ENCODE measurements around the gene CSHL1. TPM values are rescaled to one million over a fixed set of nuclear protein-coding genes. Genes with fewer than 3 reads are reported as not detected.
"Not testable (repeated sequence)": the region's sequence is repeated elsewhere in the genome, so short reads cannot be mapped to it uniquely, and the experiment has no call there.

Gene CSHL1
- polyA plus RNA-seq, 1 donor from 2014 or later = not detected

DNA sequence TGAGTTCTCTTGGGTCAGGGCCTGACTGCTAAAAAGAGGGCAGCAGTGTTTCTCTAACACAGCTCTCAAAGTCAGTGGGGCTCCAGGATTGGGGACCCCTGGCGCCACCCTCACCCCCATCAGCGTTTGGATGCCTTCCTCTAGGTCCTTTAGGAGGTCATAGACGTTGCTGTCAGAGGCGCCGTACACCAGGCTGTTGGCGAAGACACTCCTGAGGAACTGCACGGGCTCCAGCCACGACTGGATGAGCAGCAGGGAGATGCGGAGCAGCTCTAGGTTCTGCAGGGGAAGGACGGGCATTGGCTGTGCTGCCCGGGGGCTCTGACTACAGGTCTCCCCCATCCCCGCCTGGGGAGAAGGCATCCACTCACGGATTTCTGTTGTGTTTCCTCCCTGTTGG is 6.6 kb upstream of the CSHL1 start:
- Histone ChIP-seq H2AFZ (ENCODE audit: low read depth, low read length) (no peak overlapping the region), H3K4me2 (ENCODE audit: low read length) (no peak overlapping the region)

DNA sequence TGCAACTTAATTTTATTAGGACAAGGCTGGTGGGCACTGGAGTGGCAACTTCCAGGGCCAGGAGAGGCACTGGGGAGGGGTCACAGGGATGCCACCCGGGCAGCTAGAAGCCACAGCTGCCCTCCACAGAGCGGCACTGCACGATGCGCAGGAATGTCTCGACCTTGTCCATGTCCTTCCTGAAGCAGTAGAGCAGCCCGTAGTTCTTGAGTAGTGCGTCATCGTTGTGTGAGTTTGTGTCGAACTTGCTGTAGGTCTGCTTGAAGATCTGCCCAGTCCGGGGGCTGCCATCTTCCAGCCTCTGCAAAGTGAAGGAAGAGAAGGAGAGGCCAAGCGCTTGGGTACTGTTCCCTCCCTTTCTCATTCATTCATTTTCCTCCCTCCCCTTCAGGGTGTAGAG is 6.1 kb upstream of the CSHL1 start:
- H3K36me3 ChIP-seq (ENCODE audit: insufficient read depth, low read length); H3K4me3 ChIP-seq (ENCODE audit: low read length); H3K79me2 ChIP-seq (replicated peaks; ENCODE audit: insufficient read depth, low read length); H3K9ac ChIP-seq (ENCODE audit: low read length); H4K20me1 ChIP-seq (ENCODE audit: insufficient read depth); H3K9me2 ChIP-seq (ENCODE audit: insufficient read depth, low read length); H3K27ac ChIP-seq (ENCODE audit: low read length); H3K27me3 ChIP-seq (ENCODE audit: insufficient read depth, low read depth, low read length); H3K9me3 ChIP-seq (ENCODE audit: low read length); H2AFZ ChIP-seq (ENCODE audit: low read depth, low read length); H3K4me2 ChIP-seq (ENCODE audit: low read length); H3F3A ChIP-seq (ENCODE audit: insufficient read depth, low read length, poor library complexity, severe bottlenecking): not testable (repeated sequence)

More for the DNA sequence above, 6.6 kb upstream of the CSHL1 start:
- Histone ChIP-seq H3K79me2 (replicated peaks; ENCODE audit: insufficient read depth, low read length) (no peaks in the 10 kb centered on the region), H3F3A (ENCODE audit: insufficient read depth, low read length, poor library complexity, severe bottlenecking) (no peaks in the 10 kb centered on the region), H4K20me1 (ENCODE audit: insufficient read depth) (no peaks in the 10 kb centered on the region), H3K36me3 (ENCODE audit: insufficient read depth, low read length) (no peaks in the 10 kb centered on the region), H3K9me2 (ENCODE audit: insufficient read depth, low read length) (no peaks in the 10 kb centered on the region), H3K9ac (ENCODE audit: low read length) (no peak overlapping the region), H3K27me3 (ENCODE audit: insufficient read depth, low read depth, low read length) (no peaks in the 10 kb centered on the region), H3K27ac (ENCODE audit: low read length) (no peak overlapping the region), H3K9me3 (ENCODE audit: low read length) (no peaks in the 10 kb centered on the region), H3K4me3 (ENCODE audit: low read length) (no peak overlapping the region)
- no peak for TF ChIP-seq TAF1 (IDR thresholded peaks at IDR 0.05; ENCODE audit: low read depth)
- TF ChIP-seq RAD21 (conservative IDR thresholded peaks at IDR 0.05) = no peak
- TF ChIP-seq EP300 (conservative IDR thresholded peaks at IDR 0.05; ENCODE audit: poor library complexity, severe bottlenecking) = no peak
- TF ChIP-seq, protein P1, sequence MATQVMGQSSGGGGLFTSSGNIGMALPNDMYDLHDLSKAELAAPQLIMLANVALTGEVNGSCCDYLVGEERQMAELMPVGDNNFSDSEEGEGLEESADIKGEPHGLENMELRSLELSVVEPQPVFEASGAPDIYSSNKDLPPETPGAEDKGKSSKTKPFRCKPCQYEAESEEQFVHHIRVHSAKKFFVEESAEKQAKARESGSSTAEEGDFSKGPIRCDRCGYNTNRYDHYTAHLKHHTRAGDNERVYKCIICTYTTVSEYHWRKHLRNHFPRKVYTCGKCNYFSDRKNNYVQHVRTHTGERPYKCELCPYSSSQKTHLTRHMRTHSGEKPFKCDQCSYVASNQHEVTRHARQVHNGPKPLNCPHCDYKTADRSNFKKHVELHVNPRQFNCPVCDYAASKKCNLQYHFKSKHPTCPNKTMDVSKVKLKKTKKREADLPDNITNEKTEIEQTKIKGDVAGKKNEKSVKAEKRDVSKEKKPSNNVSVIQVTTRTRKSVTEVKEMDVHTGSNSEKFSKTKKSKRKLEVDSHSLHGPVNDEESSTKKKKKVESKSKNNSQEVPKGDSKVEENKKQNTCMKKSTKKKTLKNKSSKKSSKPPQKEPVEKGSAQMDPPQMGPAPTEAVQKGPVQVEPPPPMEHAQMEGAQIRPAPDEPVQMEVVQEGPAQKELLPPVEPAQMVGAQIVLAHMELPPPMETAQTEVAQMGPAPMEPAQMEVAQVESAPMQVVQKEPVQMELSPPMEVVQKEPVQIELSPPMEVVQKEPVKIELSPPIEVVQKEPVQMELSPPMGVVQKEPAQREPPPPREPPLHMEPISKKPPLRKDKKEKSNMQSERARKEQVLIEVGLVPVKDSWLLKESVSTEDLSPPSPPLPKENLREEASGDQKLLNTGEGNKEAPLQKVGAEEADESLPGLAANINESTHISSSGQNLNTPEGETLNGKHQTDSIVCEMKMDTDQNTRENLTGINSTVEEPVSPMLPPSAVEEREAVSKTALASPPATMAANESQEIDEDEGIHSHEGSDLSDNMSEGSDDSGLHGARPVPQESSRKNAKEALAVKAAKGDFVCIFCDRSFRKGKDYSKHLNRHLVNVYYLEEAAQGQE (IDR thresholded peaks at IDR 0.05; ENCODE audit: borderline replicate concordance) = no peak
- TF ChIP-seq POLR2AphosphoS5 (IDR thresholded peaks at IDR 0.05) = no peak
- TF ChIP-seq, protein P2, sequence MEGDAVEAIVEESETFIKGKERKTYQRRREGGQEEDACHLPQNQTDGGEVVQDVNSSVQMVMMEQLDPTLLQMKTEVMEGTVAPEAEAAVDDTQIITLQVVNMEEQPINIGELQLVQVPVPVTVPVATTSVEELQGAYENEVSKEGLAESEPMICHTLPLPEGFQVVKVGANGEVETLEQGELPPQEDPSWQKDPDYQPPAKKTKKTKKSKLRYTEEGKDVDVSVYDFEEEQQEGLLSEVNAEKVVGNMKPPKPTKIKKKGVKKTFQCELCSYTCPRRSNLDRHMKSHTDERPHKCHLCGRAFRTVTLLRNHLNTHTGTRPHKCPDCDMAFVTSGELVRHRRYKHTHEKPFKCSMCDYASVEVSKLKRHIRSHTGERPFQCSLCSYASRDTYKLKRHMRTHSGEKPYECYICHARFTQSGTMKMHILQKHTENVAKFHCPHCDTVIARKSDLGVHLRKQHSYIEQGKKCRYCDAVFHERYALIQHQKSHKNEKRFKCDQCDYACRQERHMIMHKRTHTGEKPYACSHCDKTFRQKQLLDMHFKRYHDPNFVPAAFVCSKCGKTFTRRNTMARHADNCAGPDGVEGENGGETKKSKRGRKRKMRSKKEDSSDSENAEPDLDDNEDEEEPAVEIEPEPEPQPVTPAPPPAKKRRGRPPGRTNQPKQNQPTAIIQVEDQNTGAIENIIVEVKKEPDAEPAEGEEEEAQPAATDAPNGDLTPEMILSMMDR (IDR thresholded peaks at IDR 0.05; ENCODE audit: poor library complexity, severe bottlenecking) = no peak
- TF ChIP-seq MXI1 (conservative IDR thresholded peaks at IDR 0.05; ENCODE audit: poor library complexity, severe bottlenecking) = no peak
- no peak for TF ChIP-seq EZH2 (IDR thresholded peaks at IDR 0.05; ENCODE audit: borderline replicate concordance, insufficient read depth, low read length, poor library complexity, severe bottlenecking)
- no peak for TF ChIP-seq SMC3 (conservative IDR thresholded peaks at IDR 0.05; ENCODE audit: poor library complexity)

DNA sequence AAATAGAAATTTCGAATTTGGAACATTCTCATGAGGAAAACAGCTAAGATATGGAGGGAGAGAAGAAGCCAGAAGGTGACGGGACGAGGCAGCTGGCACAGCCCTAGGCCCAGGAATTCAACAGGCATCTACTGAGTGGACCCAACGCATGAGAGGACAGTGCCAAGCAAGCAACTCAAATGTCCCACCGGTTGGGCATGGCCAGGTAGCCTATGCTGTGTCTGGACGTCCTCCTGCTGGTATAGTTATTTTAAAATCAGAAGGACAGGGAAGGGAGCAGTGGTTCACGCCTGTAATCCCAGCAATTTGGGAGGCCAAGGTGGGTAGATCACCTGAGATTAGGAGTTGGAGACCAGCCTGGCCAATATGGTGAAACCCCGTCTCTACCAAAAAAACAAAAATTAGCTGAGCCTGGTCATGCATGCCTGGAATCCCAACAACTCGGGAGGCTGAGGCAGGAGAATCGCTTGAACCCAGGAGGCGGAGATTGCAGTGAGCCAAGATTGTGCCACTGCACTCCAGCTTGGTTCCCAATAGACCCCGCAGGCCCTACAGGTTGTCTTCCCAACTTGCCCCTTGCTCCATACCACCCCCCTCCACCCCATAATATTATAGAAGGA is 5.6 kb upstream of the CSHL1 start:
- H3K4me2 ChIP-seq (ENCODE audit: low read length) = no peak overlapping the region

More for the DNA sequence above, 5.6 kb upstream of the CSHL1 start:
- Histone ChIP-seq H3F3A (ENCODE audit: insufficient read depth, low read length, poor library complexity, severe bottlenecking) (no peaks in the 10 kb centered on the region), H3K9me3 (ENCODE audit: low read length) (no peaks in the 10 kb centered on the region), H3K9me2 (ENCODE audit: insufficient read depth, low read length) (no peaks in the 10 kb centered on the region), H3K79me2 (replicated peaks; ENCODE audit: insufficient read depth, low read length) (no peaks in the 10 kb centered on the region), H4K20me1 (ENCODE audit: insufficient read depth) (no peaks in the 10 kb centered on the region), H3K27me3 (ENCODE audit: insufficient read depth, low read depth, low read length) (no peaks in the 10 kb centered on the region), H3K9ac (ENCODE audit: low read length) (no peak overlapping the region), H3K27ac (ENCODE audit: low read length) (no peak overlapping the region), H3K4me3 (ENCODE audit: low read length) (no peak overlapping the region), H2AFZ (ENCODE audit: low read depth, low read length) (no peak overlapping the region), H3K36me3 (ENCODE audit: insufficient read depth, low read length) (no peaks in the 10 kb centered on the region)
- no peak for TF ChIP-seq EZH2 (IDR thresholded peaks at IDR 0.05; ENCODE audit: borderline replicate concordance, insufficient read depth, low read length, poor library complexity, severe bottlenecking)
- TF ChIP-seq, protein P1 (IDR thresholded peaks at IDR 0.05; ENCODE audit: borderline replicate concordance) = no peak
- no peak for TF ChIP-seq MXI1 (conservative IDR thresholded peaks at IDR 0.05; ENCODE audit: poor library complexity, severe bottlenecking)
- TF ChIP-seq SMC3 (conservative IDR thresholded peaks at IDR 0.05; ENCODE audit: poor library complexity) = no peak
- TF ChIP-seq POLR2AphosphoS5 (IDR thresholded peaks at IDR 0.05) = no peak
- TF ChIP-seq, protein P2 (IDR thresholded peaks at IDR 0.05; ENCODE audit: poor library complexity, severe bottlenecking) = no peak
- TF ChIP-seq TAF1 (IDR thresholded peaks at IDR 0.05; ENCODE audit: low read depth) = no peak
- no peak for TF ChIP-seq RAD21 (conservative IDR thresholded peaks at IDR 0.05)
- no peak for TF ChIP-seq EP300 (conservative IDR thresholded peaks at IDR 0.05; ENCODE audit: poor library complexity, severe bottlenecking)
